ENCODE measurements around the gene LIG1. TPM values are rescaled to one million over a fixed set of nuclear protein-coding genes. Genes with fewer than 3 reads are reported as not detected.
"Not testable (repeated sequence)": the region's sequence is repeated elsewhere in the genome, so short reads cannot be mapped to it uniquely, and the experiment has no call there.

The LIG1 gene
- polyA plus RNA-seq, 1 donor = 29.2 TPM

- not testable (repeated sequence) for DNase-seq
Observed at GRCh38 chr19:48070177-48070769, 99.9 kb downstream of the LIG1 start.

GRCh38 chr19:48069435-48069834, 100.7 kb downstream of the LIG1 start:
- no peak for DNase-seq

Other genes starting within 250 kb of the LIG1 start
- not detected for gene BSPH1, start 178.2 kb downstream of the LIG1 start, polyA plus RNA-seq (ENCODE audit: insufficient read length)
- gene ELSPBP1, start 175.7 kb downstream of the LIG1 start, polyA plus RNA-seq (ENCODE audit: insufficient read length) = not detected
- not detected for gene CABP5, start 126.3 kb downstream of the LIG1 start, polyA plus RNA-seq (ENCODE audit: insufficient read length)
- 58.0 TPM for gene PLA2G4C, start 59.5 kb downstream of the LIG1 start, polyA plus RNA-seq (ENCODE audit: insufficient read length)
- gene ZSWIM9, start 336 bp upstream of the LIG1 start, polyA plus RNA-seq (ENCODE audit: insufficient read length) = 6.8 TPM
- 42.8 TPM for gene CARD8, start 85.6 kb upstream of the LIG1 start, polyA plus RNA-seq (ENCODE audit: insufficient read length)
- gene ZNF114, start 99.7 kb upstream of the LIG1 start, polyA plus RNA-seq (ENCODE audit: insufficient read length) = 2.4 TPM
- gene EMP3, start 155.2 kb upstream of the LIG1 start, polyA plus RNA-seq (ENCODE audit: insufficient read length) = 149 TPM
- 20.6 TPM for gene TMEM143, start 193.6 kb upstream of the LIG1 start, polyA plus RNA-seq (ENCODE audit: insufficient read length)
- not detected for gene SYNGR4, start 194.0 kb upstream of the LIG1 start, polyA plus RNA-seq (ENCODE audit: insufficient read length)
- gene KDELR1, start 221.2 kb upstream of the LIG1 start, polyA plus RNA-seq (ENCODE audit: insufficient read length) = 125 TPM
- 2.5 TPM for gene GRIN2D, start 223.3 kb upstream of the LIG1 start, polyA plus RNA-seq (ENCODE audit: insufficient read length)

All from hindlimb muscle (tissue), 1 donor.